GM21786 (cell line): Measurements from ENCODE around the gene BMAL2.

Source experiments
- ATAC-seq: cut with Tn5 transposase; IDR thresholded peaks from one replicate; pipeline ENCODE4 v1.9.1; 2021; ENCODE audit not compliant: unreplicated experiment

The BMAL2 gene

DNA sequence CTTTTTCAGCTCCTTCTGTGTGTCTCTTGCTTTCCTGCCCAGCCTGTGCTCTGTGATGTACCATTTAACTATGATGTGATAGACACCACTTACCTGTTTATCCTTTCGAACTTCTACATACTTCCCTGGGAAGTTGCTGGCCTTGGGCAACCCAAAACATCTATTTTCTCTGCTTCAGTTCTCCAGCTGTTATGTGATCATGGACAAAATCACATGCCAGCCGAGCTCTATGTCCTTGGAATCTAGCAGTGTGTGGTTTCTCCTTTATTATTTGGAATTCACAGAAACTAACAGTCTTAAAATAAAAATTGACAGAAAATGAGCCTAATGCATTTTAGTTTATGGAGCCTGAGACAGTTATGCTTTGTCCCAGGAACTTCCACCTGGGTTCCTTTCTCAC is 22.9 kb downstream of the BMAL2 start:
- ATAC-seq: no peak

DNA sequence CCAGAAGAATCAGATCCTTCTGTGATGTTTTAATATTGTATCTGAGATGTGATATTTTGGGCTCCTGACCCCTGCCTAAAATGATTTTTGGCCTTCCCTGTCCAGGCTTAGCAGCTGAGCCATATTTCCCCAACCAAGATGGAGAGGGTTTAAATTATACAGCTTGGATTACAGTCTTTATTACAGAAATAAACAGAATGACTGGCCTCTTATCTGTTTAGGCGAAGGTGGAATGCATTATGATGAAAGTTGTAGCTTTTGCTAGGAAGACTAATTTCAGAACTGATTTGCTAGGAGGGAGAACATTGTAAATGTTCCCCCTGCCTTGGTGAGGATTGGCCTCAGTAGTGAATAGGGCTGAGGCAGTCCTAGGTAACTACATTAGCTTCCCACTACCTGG is 23.3 kb downstream of the BMAL2 start:
- ATAC-seq: no peak

DNA sequence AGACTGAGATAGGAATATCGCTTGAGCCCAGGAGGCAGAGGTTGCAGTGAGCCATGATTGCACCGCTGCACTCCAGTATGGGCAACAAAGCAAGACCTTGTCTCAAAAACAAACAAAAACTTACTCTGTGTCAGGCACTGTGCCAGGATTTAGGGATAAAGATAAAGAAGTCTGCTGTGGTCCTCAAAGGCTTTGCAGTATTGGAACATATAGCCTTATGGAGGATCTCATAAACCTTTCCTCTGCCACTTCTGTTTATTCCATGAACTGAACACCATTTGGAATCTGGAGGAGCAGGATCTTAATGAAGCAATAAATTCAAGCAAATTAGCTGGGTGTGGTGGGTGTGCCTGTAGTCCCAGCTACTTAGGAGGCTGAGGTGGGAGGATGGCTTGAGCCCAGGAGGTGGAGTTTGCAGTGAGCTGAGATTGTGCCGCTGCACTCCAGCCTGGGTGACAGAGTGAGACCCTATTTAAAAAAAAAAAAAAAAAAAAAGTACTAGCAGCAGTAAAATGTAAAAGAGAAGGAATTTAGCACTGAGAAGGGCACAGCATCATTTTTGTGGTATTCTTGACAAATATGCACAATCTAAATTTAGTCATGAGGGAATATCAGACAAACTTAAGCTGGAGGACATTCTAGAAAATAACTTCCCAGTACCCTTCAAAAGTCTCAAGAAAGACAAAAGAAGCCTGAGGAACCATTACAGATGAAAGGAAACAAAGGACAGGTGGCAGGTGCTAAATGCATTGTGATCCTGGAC is 27.1 kb downstream of the BMAL2 start:
- ATAC-seq: no peak

DNA sequence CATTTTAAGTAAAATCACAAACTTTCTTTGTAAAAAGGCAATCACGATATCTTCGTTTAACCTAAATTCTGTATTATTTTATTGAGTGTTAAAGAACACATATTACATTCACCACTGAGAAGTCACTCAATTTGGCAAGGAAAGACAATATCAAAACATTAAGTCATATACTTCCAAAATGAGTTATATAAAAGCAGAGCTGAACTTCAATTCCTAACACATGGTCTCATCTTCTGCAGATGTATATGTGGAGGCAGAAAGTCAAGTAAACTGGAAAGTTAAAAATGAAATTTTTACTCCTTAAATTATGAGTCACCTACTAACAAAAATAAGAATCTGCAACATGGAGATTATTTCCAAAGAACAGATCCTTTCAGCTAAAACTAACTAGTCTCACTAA is 28.7 kb downstream of the BMAL2 start:
- no peak for ATAC-seq

DNA sequence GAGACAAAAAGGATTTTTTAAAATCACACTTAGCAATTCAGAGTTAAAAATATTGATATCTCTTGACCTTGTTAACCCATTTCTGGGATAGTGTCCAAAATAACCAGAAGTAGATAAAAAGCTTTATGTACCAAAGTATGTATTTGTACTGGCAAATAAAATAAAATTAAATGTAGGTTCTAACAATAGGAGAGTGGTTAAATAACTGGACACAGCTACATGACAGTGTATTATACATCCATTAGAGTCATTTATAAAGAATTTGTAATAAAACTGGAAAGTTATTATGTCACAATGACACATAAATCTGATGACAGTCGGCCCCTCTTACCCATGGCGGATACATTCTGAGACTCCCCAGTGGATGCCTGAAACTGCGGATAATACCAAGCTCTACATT is 34.0 kb downstream of the BMAL2 start:
- no peak for ATAC-seq

DNA sequence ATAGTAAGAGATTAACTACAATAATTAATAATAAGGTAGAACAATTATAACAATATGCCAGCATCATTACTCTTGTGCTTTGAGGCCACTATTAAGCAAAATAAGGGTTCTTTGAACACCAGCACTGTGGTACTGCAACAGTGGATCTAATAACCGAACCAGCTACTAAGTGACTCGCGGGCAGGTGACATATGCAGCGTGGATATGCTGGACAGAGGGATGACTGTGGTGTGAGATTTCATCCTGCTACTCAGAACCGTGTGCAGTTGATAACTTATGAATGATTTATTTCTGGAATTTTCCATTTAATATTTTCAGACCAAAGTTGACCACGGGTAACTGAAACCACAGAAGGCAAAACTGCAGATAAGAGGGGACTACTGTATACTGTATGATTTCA is 34.4 kb downstream of the BMAL2 start:
- no peak for ATAC-seq

DNA sequence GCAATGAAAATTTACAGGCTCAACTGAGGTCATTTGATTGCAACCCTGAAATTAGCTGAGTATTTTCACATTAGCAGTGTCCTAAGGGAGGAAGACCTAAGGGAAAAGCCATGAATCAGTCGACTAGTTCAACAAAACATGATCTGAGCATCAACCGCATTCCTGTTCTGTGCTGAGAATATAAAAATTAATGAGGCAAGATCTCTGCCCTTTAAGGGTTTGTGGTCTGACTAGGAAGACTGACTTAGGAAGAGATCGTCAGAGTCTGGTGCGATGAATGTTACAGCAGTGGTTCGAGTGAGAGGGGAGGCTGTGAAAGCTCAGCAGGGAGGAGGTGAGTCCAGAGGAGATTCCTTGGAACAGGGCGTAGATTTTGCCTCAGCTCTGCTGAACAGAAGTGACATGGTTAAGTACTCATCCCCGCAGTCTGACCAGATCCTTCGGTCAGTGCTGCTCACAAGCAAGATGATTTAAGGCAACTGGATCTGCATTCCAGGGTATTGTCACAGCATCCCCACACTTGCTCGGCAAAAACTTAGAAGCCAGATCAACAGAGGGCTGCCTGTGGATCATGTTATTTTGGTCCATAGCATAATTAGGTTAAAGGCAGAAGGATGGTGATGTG is 49.6 kb downstream of the BMAL2 start:
- no peak for ATAC-seq
